ENCODE results near the gene LTBP1. TPM values are rescaled to one million over a fixed set of nuclear protein-coding genes. Genes with fewer than 3 reads are reported as not detected.

Gene LTBP1
- total and polyA plus RNA-seq, 2 experiments from 2014 or later: 15.7 to 49.8 TPM

GRCh38 chr2:33342171-33342570, 395.4 kb downstream of the LTBP1 start:
- no peaks in the 10 kb centered on the region for H3K36me3 ChIP-seq (ENCODE audit: insufficient read depth)
- ATAC-seq: no peak
- H2AFZ ChIP-seq: no peak overlapping the region
- H3K27ac Mint-ChIP-seq: no peak overlapping the region
- H3K79me2 ChIP-seq (replicated peaks; ENCODE audit: insufficient read depth): no peaks in the 10 kb centered on the region
- no peak for DNase-seq (ENCODE audit: low spot score)
- H4K20me1 ChIP-seq (replicated peaks; ENCODE audit: insufficient read depth): no peaks in the 10 kb centered on the region
- no peak overlapping the region for H3K4me3 ChIP-seq
- H3K27ac ChIP-seq (ENCODE audit: low read depth): no peak overlapping the region
- no peaks in the 10 kb centered on the region; the same call in 2 of the 3 replicates for H3K36me3 Mint-ChIP-seq (ENCODE audit: low read depth)
- no peaks in the 10 kb centered on the region for H3K27me3 ChIP-seq (ENCODE audit: insufficient read depth)
- no peaks in the 10 kb centered on the region for H3K9me3 Mint-ChIP-seq
- no peaks in the 10 kb centered on the region for H3K4me1 ChIP-seq (ENCODE audit: insufficient read depth)
- TF ChIP-seq EZH2 (IDR thresholded peaks at IDR 0.05; ENCODE audit: low read depth, unreplicated experiment) (no peak), JUNB (IDR thresholded peaks at IDR 0.05; ENCODE audit: unreplicated experiment) (no peak), CTCF (conservative IDR thresholded peaks at IDR 0.05; ENCODE audit: low read depth in 2 of 2) (no peak), CREB1 (CRISPR knock-in tag; IDR thresholded peaks at IDR 0.05; ENCODE audit: low read depth) (no peak), REST (IDR thresholded peaks at IDR 0.05; ENCODE audit: unreplicated experiment) (no peak), NANOG (IDR thresholded peaks at IDR 0.05; ENCODE audit: borderline replicate concordance) (no peak), ZNF462 (CRISPR knock-in tag; IDR thresholded peaks at IDR 0.05) (no peak), ZNF114 (CRISPR knock-in tag; IDR thresholded peaks at IDR 0.05) (no peak), ETS1 (IDR thresholded peaks at IDR 0.05) (no peak), ZNF331 (CRISPR knock-in tag; IDR thresholded peaks at IDR 0.05; ENCODE audit: low read depth) (no peak), STAT1 (IDR thresholded peaks at IDR 0.05; ENCODE audit: unreplicated experiment) (no peak), EZH2phosphoT487 (IDR thresholded peaks at IDR 0.05; ENCODE audit: unreplicated experiment) (no peak), POLR2AphosphoS5 (IDR thresholded peaks at IDR 0.05; ENCODE audit: low read depth) (no peak)
- H3K27me3 Mint-ChIP-seq (ENCODE audit: insufficient read depth, low read depth, poor library complexity): no peaks in the 10 kb centered on the region
- H3K4me3 Mint-ChIP-seq: no peak overlapping the region
- H3K9me2 ChIP-seq (ENCODE audit: insufficient read depth): no peaks in the 10 kb centered on the region
- no peaks in the 10 kb centered on the region for H3K4me1 Mint-ChIP-seq
- H3K4me2 ChIP-seq: no peak overlapping the region
- H3F3A ChIP-seq (replicated peaks; ENCODE audit: low read depth): no peaks in the 10 kb centered on the region

Data from GM23338 (cell line).